Fibroblast of lung (primary cell): ENCODE data around the gene UVRAG. TPM values are rescaled to one million over a fixed set of nuclear protein-coding genes. Genes with fewer than 3 reads are reported as not detected.

Source experiments
- DNase-seq, 2 donors: peaks; one replicate each; pipeline versions ENCODE4 v3.0.0 to v3.0.0-alpha.2; 2010; ENCODE audit warnings: low read depth in 2 of 2
- H2AFZ ChIP-seq: 2 replicates; pipeline ENCODE4 v1.5.1; 2012; ENCODE audit warnings: low read length, control low read depth, inconsistent platforms
- H3K27ac ChIP-seq: 2 replicates; pipeline ENCODE4 v1.5.1; 2011; ENCODE audit warnings: low read length, control low read depth; ENCODE audit not compliant: insufficient read depth
- H3K27me3 ChIP-seq: 2 replicates; pipeline ENCODE4 v1.5.1; 2011; ENCODE audit warnings: mild to moderate bottlenecking, low read length; ENCODE audit not compliant: control insufficient read depth, insufficient read depth
- H3K36me3 ChIP-seq: 2 replicates; pipeline ENCODE4 v1.5.1; 2011; ENCODE audit warnings: low read length; ENCODE audit not compliant: control insufficient read depth, insufficient read depth
- H3K4me1 ChIP-seq: 2 replicates; pipeline ENCODE4 v1.5.1; 2011; ENCODE audit warnings: low read length; ENCODE audit not compliant: control insufficient read depth, insufficient read depth; ENCODE audit errors: extremely low read depth
- H3K4me2 ChIP-seq: 2 replicates; pipeline ENCODE4 v1.5.1; 2011; ENCODE audit warnings: low read length, control low read depth; ENCODE audit not compliant: insufficient read depth; ENCODE audit errors: extremely low read depth
- H3K4me3 ChIP-seq, 4 experiments: fragments of 200-600 bp in 1 of 4; sonication (generic) in 1 of 4; replicated peaks in 1 of 4; 2 replicates each; pipeline ENCODE4 v1.5.1; 2011 to 2016; ENCODE audit warnings: low read length in 4 of 4, low read depth in 3 of 4, mild to moderate bottlenecking in 3 of 4, control low read depth in 2 of 4, inconsistent platforms in 1 of 4, mixed read lengths in 1 of 4; ENCODE audit not compliant: insufficient read depth in 1 of 4; ENCODE audit errors: control extremely low read depth in 1 of 4
- H3K79me2 ChIP-seq: 2 replicates; pipeline ENCODE4 v1.5.1; 2012; ENCODE audit warnings: mild to moderate bottlenecking, low read length, inconsistent platforms; ENCODE audit not compliant: control insufficient read depth, insufficient read depth
- H3K9ac ChIP-seq: 2 replicates; pipeline ENCODE4 v1.5.1; 2011; ENCODE audit warnings: mild to moderate bottlenecking, low read length, control low read depth; ENCODE audit not compliant: insufficient read depth
- H3K9me3 ChIP-seq: 2 replicates; pipeline ENCODE4 v1.5.1; 2012; ENCODE audit warnings: low read depth, low read length; ENCODE audit not compliant: control insufficient read depth, insufficient read depth
- H4K20me1 ChIP-seq: 2 replicates; pipeline ENCODE4 v1.5.1; 2011; ENCODE audit warnings: low read length; ENCODE audit not compliant: control insufficient read depth, insufficient read depth; ENCODE audit errors: extremely low read depth
- CTCF ChIP-seq, 2 donors: IDR thresholded peaks in 1 of 2; conservative IDR thresholded peaks in 1 of 2; 1 replicate in 1 of 2; 2 replicates in 1 of 2; pipeline ENCODE4 v1.5.1; 2011 to 2012; ENCODE audit warnings: low read length in 2 of 2, control low read depth in 1 of 2, inconsistent platforms in 1 of 2, low read depth in 1 of 2, mild to moderate bottlenecking in 1 of 2
- EZH2 ChIP-seq: IDR thresholded peaks from 2 replicates; pipeline ENCODE4 v1.5.1; 2012; ENCODE audit warnings: low read length, control low read depth, mild to moderate bottlenecking; ENCODE audit errors: missing control alignments
- polyA plus RNA-seq, 2 donors: library from polyadenylated mRNA; depleted of rRNA in 1 of 2; stranded (reverse) in 1 of 2; unstranded in 1 of 2; fragments of >200 nt; gene quantifications; 2 replicates each; pipeline ENCODE4 v1.2.1, GENCODE V29; 2011 to 2012; ENCODE audit warnings: missing spikeins in 1 of 2
- total RNA-seq: library from RNA; depleted of rRNA; stranded (reverse); fragments of >200 nt; gene quantifications from 2 replicates; pipeline ENCODE4 v1.2.1, GENCODE V29; 2014

Gene UVRAG
- total and polyA plus RNA-seq, 2 donors (not counting 1 experiment from before 2014, with no cell fraction given): 15.8 to 22.1 TPM

GRCh38 chr11:75800728-75801361 is 14.2 kb upstream of the UVRAG start:
- Histone ChIP-seq H3K4me1 (no peaks in the 10 kb centered on the region), H3K27me3 (no peaks in the 10 kb centered on the region), H3K4me3 (no peak overlapping the region), H4K20me1 (no peaks in the 10 kb centered on the region), H3K36me3 (no peaks in the 10 kb centered on the region), H3K9ac (no peak overlapping the region), H3K9me3 (no peaks in the 10 kb centered on the region), H3K4me2 (no peak overlapping the region), H2AFZ (no peak overlapping the region), H3K27ac (no peak overlapping the region), H3K79me2 (no peaks in the 10 kb centered on the region)
- no peak for DNase-seq
- TF ChIP-seq EZH2 (no peak), CTCF (conservative IDR thresholded peaks at IDR 0.05 in 1 of 2, IDR thresholded peaks at IDR 0.05 in 1 of 2; ENCODE audit: low read depth in 1 of 2, low read length in 2 of 2) (no peak)

GRCh38 chr11:75801362-75802020 is 13.5 kb upstream of the UVRAG start:
- no peak overlapping the region for H2AFZ ChIP-seq
- no peaks in the 10 kb centered on the region for H3K79me2 ChIP-seq
- no peak overlapping the region for H3K27ac ChIP-seq
- no peaks in the 10 kb centered on the region for H3K27me3 ChIP-seq
- H3K36me3 ChIP-seq: no peaks in the 10 kb centered on the region
- TF ChIP-seq CTCF (conservative IDR thresholded peaks at IDR 0.05 in 1 of 2, IDR thresholded peaks at IDR 0.05 in 1 of 2; ENCODE audit: low read depth in 1 of 2, low read length in 2 of 2) (no peak), EZH2 (no peak)
- H4K20me1 ChIP-seq: no peaks in the 10 kb centered on the region
- no peaks in the 10 kb centered on the region for H3K4me1 ChIP-seq
- H3K4me2 ChIP-seq: no peak overlapping the region
- H3K4me3 ChIP-seq: no peak overlapping the region
- H3K9ac ChIP-seq: no peak overlapping the region
- no peak for DNase-seq
- H3K9me3 ChIP-seq: no peaks in the 10 kb centered on the region

- no peak overlapping the region for H3K4me2 ChIP-seq
- no peaks in the 10 kb centered on the region for H3K36me3 ChIP-seq
- H3K4me3 ChIP-seq: no peak overlapping the region
- no peaks in the 10 kb centered on the region for H3K79me2 ChIP-seq
- TF ChIP-seq EZH2: no peak
- no peak for TF ChIP-seq CTCF (conservative IDR thresholded peaks at IDR 0.05 in 1 of 2, IDR thresholded peaks at IDR 0.05 in 1 of 2; ENCODE audit: low read depth in 1 of 2, low read length in 2 of 2)
- H2AFZ ChIP-seq: no peak overlapping the region
- no peak overlapping the region for H3K27ac ChIP-seq
- no peaks in the 10 kb centered on the region for H3K4me1 ChIP-seq
- no peaks in the 10 kb centered on the region for H4K20me1 ChIP-seq
- H3K27me3 ChIP-seq: no peaks in the 10 kb centered on the region
- H3K9me3 ChIP-seq: no peaks in the 10 kb centered on the region
- H3K9ac ChIP-seq: no peak overlapping the region
- no peak for DNase-seq
Measured at GRCh38 chr11:75802021-75802912, 12.7 kb upstream of the UVRAG start.
